IMR-90 (cell line): ENCODE data around the gene ARHGAP24. TPM values are rescaled to one million over a fixed set of nuclear protein-coding genes. Genes with fewer than 3 reads are reported as not detected.

Experiments used
- ATAC-seq: fragments of 200-7000 bp; cut with Tn5 transposase; 2 replicates; pipeline ENCODE4 v1.9.1; 2020; ENCODE audit warnings: low read depth, mild to moderate bottlenecking, moderate library complexity
- BruUV-seq: library from RNA; stranded (reverse); fragments of 400-500 nt; replicated peaks from 2 replicates; lab custom pipeline; 2021; lab: Mats Ljungman, UMichigan
- CTCF ChIA-PET: fragments of 300-600 bp; formaldehyde crosslinking; extraction: SDS; loops from one replicate; lab custom pipeline; 2021; ENCODE audit warnings: antibody characterized with exemption; lab: Yijun Ruan, JAX
- POLR2A ChIA-PET: fragments of 300-600 bp; sonication (Branson Sonifier 250); formaldehyde crosslinking; loops from one replicate; lab custom pipeline; 2022; ENCODE audit warnings: antibody characterized with exemption; ENCODE audit not compliant: unreplicated experiment; lab: Charles Lee
- DNase-seq: peaks from one replicate; pipeline ENCODE4 v3.0.0; 2013
- H2AFZ ChIP-seq: replicated peaks from 2 replicates; pipeline ENCODE3; 2013; ENCODE audit warnings: low read length, mild to moderate bottlenecking; ENCODE audit not compliant: poor library complexity
- H2AK5ac ChIP-seq: 2 replicates; pipeline ENCODE4 v1.6.1; 2013; ENCODE audit warnings: low read depth, low read length, inconsistent platforms
- H2AK9ac ChIP-seq: replicated peaks from 2 replicates; pipeline ENCODE3; 2013; ENCODE audit warnings: mild to moderate bottlenecking, low read depth, low read length, moderate library complexity; ENCODE audit not compliant: poor library complexity
- H2BK120ac ChIP-seq: 2 replicates; pipeline ENCODE4 v1.6.1; 2013; ENCODE audit warnings: low read depth, low read length, inconsistent platforms
- H2BK15ac ChIP-seq: 3 replicates; pipeline ENCODE4 v1.6.1; 2013; ENCODE audit warnings: low read depth, low read length, inconsistent platforms
- H2BK20ac ChIP-seq: 2 replicates; pipeline ENCODE4 v1.6.1; 2013; ENCODE audit warnings: low read depth, mild to moderate bottlenecking, inconsistent platforms, low read length, moderate library complexity
- H2BK5ac ChIP-seq: 2 replicates; pipeline ENCODE4 v1.6.1; 2013; ENCODE audit warnings: mild to moderate bottlenecking, low read depth, low read length, inconsistent platforms; ENCODE audit not compliant: poor library complexity, severe bottlenecking
- H3K14ac ChIP-seq: replicated peaks from 2 replicates; pipeline ENCODE4 v1.6.1; 2013; ENCODE audit warnings: low read depth, low read length, inconsistent platforms
- H3K18ac ChIP-seq: 2 replicates; pipeline ENCODE4 v1.6.1; 2013; ENCODE audit warnings: low read depth, low read length, control low read depth
- H3K23ac ChIP-seq: 2 replicates; pipeline ENCODE4 v1.6.1; 2013; ENCODE audit warnings: low read depth, low read length, inconsistent platforms
- H3K27ac ChIP-seq: 2 replicates; pipeline ENCODE4 v1.5.1; 2013; ENCODE audit warnings: mild to moderate bottlenecking, control low read depth, low read length; ENCODE audit not compliant: insufficient read depth
- H3K27me3 ChIP-seq: 2 replicates; pipeline ENCODE4 v1.6.1; 2013; ENCODE audit warnings: low read length; ENCODE audit not compliant: control insufficient read depth, insufficient read depth
- H3K36me3 ChIP-seq: 2 replicates; pipeline ENCODE4 v1.6.1; 2013; ENCODE audit warnings: low read length, mixed read lengths; ENCODE audit not compliant: control insufficient read depth, insufficient read depth
- H3K4ac ChIP-seq: 2 replicates; pipeline ENCODE4 v1.6.1; 2013; ENCODE audit warnings: low read depth, low read length, inconsistent platforms
- H3K4me1 ChIP-seq: 2 replicates; pipeline ENCODE4 v1.6.1; 2013; ENCODE audit warnings: low read length, mixed read lengths; ENCODE audit not compliant: control insufficient read depth, insufficient read depth
- H3K4me2 ChIP-seq: 2 replicates; pipeline ENCODE4 v1.6.1; 2013; ENCODE audit warnings: low read depth, mild to moderate bottlenecking, control low read depth, low read length, moderate library complexity
- H3K4me3 ChIP-seq: 2 replicates; pipeline ENCODE4 v1.5.1; 2013; ENCODE audit warnings: low read depth, mild to moderate bottlenecking, control low read depth, low read length, moderate library complexity; ENCODE audit not compliant: insufficient read depth
- H3K56ac ChIP-seq: 2 replicates; pipeline ENCODE4 v1.6.1; 2013; ENCODE audit warnings: low read length, inconsistent platforms; ENCODE audit not compliant: insufficient read depth; ENCODE audit errors: extremely low read depth
- H3K79me1 ChIP-seq, 2 experiments: 2 replicates each; pipeline ENCODE4 v1.6.1; 2013; ENCODE audit warnings: low read length in 2 of 2, inconsistent platforms in 1 of 2, low read depth in 1 of 2
- H3K9ac ChIP-seq: 2 replicates; pipeline ENCODE4 v1.6.1; 2013; ENCODE audit warnings: low read depth, low read length, control low read depth
- H3K9me1 ChIP-seq: 2 replicates; pipeline ENCODE4 v1.6.1; 2013; ENCODE audit warnings: low read length, inconsistent platforms; ENCODE audit not compliant: insufficient read depth
- H3K9me3 ChIP-seq: 2 replicates; pipeline ENCODE4 v1.6.1; 2013; ENCODE audit warnings: low read length; ENCODE audit not compliant: control insufficient read depth, insufficient read depth
- H4K20me1 ChIP-seq: 2 replicates; pipeline ENCODE4 v1.6.1; 2013; ENCODE audit warnings: low read length, inconsistent platforms; ENCODE audit not compliant: insufficient read depth
- H4K5ac ChIP-seq: 2 replicates; pipeline ENCODE4 v1.6.1; 2013; ENCODE audit warnings: mild to moderate bottlenecking, low read depth, low read length, control low read depth
- H4K8ac ChIP-seq, 2 experiments: 2 replicates each; pipeline ENCODE4 v1.6.1; 2013; ENCODE audit warnings: low read depth in 2 of 2, low read length in 2 of 2, control low read depth in 1 of 2, inconsistent platforms in 1 of 2
- H4K91ac ChIP-seq: 2 replicates; pipeline ENCODE4 v1.6.1; 2013; ENCODE audit warnings: low read depth, low read length, inconsistent platforms; ENCODE audit not compliant: insufficient read depth
- BHLHE40 ChIP-seq: fragments of 150-350 bp; IDR thresholded peaks from 2 replicates; pipeline ENCODE4 v1.6.1; 2016; ENCODE audit warnings: mild to moderate bottlenecking, low read depth, low read length
- CEBPB ChIP-seq: IDR thresholded peaks from 2 replicates; pipeline ENCODE4 v1.6.1; 2012; ENCODE audit warnings: low read depth, low read length, improper control_type of control experiment
- NFE2L2 ChIP-seq: fragments of 150-350 bp; IDR thresholded peaks from 2 replicates; pipeline ENCODE4 v1.6.1; 2016; ENCODE audit warnings: low read depth, mild to moderate bottlenecking, low read length
- RAD21 ChIP-seq: IDR thresholded peaks from 2 replicates; pipeline ENCODE4 v1.6.1; 2012; ENCODE audit warnings: low read length, improper control_type of control experiment
- RFX5 ChIP-seq: IDR thresholded peaks from 2 replicates; pipeline ENCODE4 v1.8.0; 2012; ENCODE audit warnings: low read depth, mild to moderate bottlenecking, low read length, moderate library complexity
- SMC3 ChIP-seq: fragments of 150-350 bp; IDR thresholded peaks from 2 replicates; pipeline ENCODE4 v1.6.1; 2016; ENCODE audit warnings: low read depth, mild to moderate bottlenecking, antibody characterized with exemption, low read length, moderate library complexity
- WGBS, 2 experiments: methylation state at CpG; one replicate each; pipeline versions ENCODE4 v1.1.5 to v1.1.7; 2013; ENCODE audit warnings: missing lambda C conversion rate in 2 of 2; ENCODE audit not compliant: insufficient read length in 1 of 2; ENCODE audit errors: extremely low coverage in 2 of 2; 5-methylcytosine and 5-hydroxymethylcytosine counted together
- dilution Hi-C: fragments of 300-500 bp; cut with HindIII; formaldehyde crosslinking; loops from one replicate; pipeline ENCODE4 v1.14.3; 2018; ENCODE audit warnings: low sequenced_read_pairs; ENCODE audit not compliant: unreplicated experiment
- in situ Hi-C: fragments of 300-500 bp; cut with MboI; formaldehyde crosslinking; loops from 3 replicates; pipeline ENCODE4 v1.14.3; 2019; ENCODE audit warnings: low sequenced_read_pairs, inconsistent platforms, mixed read lengths
- intact Hi-C: fragments of 100-400 bp; cut with micrococcal nuclease; formaldehyde crosslinking; loops from 2 replicates; pipeline ENCODE4 v1.10.0; 2022
- polyA plus RNA-seq, 3 experiments: library from polyadenylated mRNA; depleted of rRNA; stranded (reverse); fragments of >200 nt; gene quantifications; 2 replicates each; pipeline ENCODE4 v1.2.3, GENCODE V29; 2012; ENCODE audit warnings: low replicate concordance in 1 of 3
- total RNA-seq: library from RNA; depleted of rRNA; stranded (reverse); fragments of >200 nt; gene quantifications from 2 replicates; pipeline ENCODE4 v1.2.3, GENCODE V29; 2012
- TF ChIP-seq, protein P1 (sequence below): fragments of 150-350 bp; IDR thresholded peaks from 2 replicates; pipeline ENCODE4 v1.6.1; 2017; ENCODE audit warnings: mild to moderate bottlenecking, antibody characterized with exemption, low read length, low read depth
- TF ChIP-seq, protein P2 (sequence below): conservative IDR thresholded peaks from 2 replicates; pipeline ENCODE4 v1.5.1; 2012; ENCODE audit warnings: mild to moderate bottlenecking, low read depth, low read length, improper control_type of control experiment

Gene ARHGAP24
- total and polyA plus RNA-seq, 2 of the 4 experiments (the other 2 are of a cell fraction): 11.9 to 24.0 TPM

DNA sequence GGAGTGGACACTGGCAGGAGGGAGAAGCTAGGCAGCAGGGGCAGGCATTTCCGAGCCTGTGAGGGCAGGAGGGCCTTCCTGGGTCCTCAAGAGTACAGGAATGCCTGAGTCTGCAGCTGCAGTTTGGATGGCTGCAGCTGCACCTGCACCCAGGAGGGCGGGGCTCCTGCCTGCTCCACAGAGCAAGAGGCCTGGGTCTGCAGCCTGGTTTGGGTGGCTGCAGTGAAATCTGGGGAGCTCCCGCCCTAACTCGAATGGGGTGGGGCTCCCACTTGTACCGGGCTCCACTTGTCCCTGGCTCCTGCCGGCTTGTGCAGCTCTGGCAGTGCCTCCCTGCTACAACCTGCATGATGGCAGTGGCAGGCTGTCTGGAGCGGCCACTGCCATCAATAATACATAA, 436.0 kb downstream of the ARHGAP24 start:
- dilution Hi-C loops (no loop called here), intact Hi-C loops (no loop called here), in situ Hi-C loops (no loop called here)
- Histone ChIP-seq H2BK15ac (no peak overlapping the region), H2AK9ac (no peak overlapping the region), H4K20me1 (peaks cover 3% of the 10 kb centered on the region; the same call in 1 of the 2 replicates), H3K18ac (no peak overlapping the region), H3K79me1 (peaks cover 3 to 23% of the 10 kb centered on the region in 2 experiments), H2BK5ac (no peak overlapping the region), H3K14ac (no peak overlapping the region), H3K27ac (no peak overlapping the region), H3K27me3 (no peaks in the 10 kb centered on the region), H2AK5ac (no peak overlapping the region), H3K9me1 (no peaks in the 10 kb centered on the region), H3K4me1 (no peaks in the 10 kb centered on the region), H3K4me3 (no peak overlapping the region), H2AFZ (no peak overlapping the region), H4K91ac (no peak overlapping the region), H3K4me2 (no peak overlapping the region), H3K9me3 (no peaks in the 10 kb centered on the region), H3K56ac (no peak overlapping the region), H3K23ac (no peak overlapping the region), H3K9ac (no peak overlapping the region), H3K36me3 (no peaks in the 10 kb centered on the region), H4K8ac (no peak overlapping the region), H2BK20ac (no peak overlapping the region), H4K5ac (no peak overlapping the region), H2BK120ac (no peak overlapping the region), H3K4ac (no peak overlapping the region)
- ATAC-seq: no peak
- CTCF ChIA-PET: interaction anchor here (0.6 kb wide), 1 partner anchor 114 kb away, joined by 3 read pairs; no protein-coding TSS in a partner anchor
- TF ChIP-seq SMC3 (no peak), RFX5 (no peak), NFE2L2 (no peak), CEBPB (no peak), BHLHE40 (no peak), RAD21 (no peak)
- TF ChIP-seq, protein P1, sequence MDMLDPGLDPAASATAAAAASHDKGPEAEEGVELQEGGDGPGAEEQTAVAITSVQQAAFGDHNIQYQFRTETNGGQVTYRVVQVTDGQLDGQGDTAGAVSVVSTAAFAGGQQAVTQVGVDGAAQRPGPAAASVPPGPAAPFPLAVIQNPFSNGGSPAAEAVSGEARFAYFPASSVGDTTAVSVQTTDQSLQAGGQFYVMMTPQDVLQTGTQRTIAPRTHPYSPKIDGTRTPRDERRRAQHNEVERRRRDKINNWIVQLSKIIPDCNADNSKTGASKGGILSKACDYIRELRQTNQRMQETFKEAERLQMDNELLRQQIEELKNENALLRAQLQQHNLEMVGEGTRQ: no peak
- TF ChIP-seq, protein P2, sequence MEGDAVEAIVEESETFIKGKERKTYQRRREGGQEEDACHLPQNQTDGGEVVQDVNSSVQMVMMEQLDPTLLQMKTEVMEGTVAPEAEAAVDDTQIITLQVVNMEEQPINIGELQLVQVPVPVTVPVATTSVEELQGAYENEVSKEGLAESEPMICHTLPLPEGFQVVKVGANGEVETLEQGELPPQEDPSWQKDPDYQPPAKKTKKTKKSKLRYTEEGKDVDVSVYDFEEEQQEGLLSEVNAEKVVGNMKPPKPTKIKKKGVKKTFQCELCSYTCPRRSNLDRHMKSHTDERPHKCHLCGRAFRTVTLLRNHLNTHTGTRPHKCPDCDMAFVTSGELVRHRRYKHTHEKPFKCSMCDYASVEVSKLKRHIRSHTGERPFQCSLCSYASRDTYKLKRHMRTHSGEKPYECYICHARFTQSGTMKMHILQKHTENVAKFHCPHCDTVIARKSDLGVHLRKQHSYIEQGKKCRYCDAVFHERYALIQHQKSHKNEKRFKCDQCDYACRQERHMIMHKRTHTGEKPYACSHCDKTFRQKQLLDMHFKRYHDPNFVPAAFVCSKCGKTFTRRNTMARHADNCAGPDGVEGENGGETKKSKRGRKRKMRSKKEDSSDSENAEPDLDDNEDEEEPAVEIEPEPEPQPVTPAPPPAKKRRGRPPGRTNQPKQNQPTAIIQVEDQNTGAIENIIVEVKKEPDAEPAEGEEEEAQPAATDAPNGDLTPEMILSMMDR: no peak
- BruUV-seq: no TSS peak
- POLR2A ChIA-PET: interaction anchor here (0.7 kb wide), 1 partner anchor 43 kb away, joined by 3 read pairs; no protein-coding TSS in a partner anchor
- no peak for DNase-seq
- 40% methylated on average over 1 of the region's 7 CpGs; no CpG with 5 or more reads in 1 of the 2 experiments for WGBS, 2 experiments
